GM19395 (cell line): ENCODE measurements around the gene PAX6.

Source experiments
- ATAC-seq: cut with Tn5 transposase; IDR thresholded peaks from one replicate; pipeline ENCODE4 v1.9.1; 2021; ENCODE audit warnings: mild to moderate bottlenecking, moderate library complexity; ENCODE audit not compliant: unreplicated experiment

PAX6 gene

DNA sequence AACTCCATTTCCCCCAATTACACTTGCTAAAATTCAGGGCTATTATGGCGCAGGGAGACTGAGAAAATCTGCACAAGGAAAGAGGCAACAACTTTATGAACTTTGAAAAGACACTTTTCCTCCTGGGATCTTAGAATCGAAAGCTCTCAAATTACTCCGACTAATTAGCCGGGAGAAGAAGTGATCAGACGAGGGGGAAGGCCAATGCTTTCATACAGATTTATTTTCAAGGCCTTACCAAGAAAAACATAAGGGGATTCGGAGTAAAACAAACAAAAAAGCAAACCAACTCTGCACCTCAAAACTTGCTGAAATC lies 1.6 kb downstream of the PAX6 start:
- ATAC-seq, result no peak

DNA sequence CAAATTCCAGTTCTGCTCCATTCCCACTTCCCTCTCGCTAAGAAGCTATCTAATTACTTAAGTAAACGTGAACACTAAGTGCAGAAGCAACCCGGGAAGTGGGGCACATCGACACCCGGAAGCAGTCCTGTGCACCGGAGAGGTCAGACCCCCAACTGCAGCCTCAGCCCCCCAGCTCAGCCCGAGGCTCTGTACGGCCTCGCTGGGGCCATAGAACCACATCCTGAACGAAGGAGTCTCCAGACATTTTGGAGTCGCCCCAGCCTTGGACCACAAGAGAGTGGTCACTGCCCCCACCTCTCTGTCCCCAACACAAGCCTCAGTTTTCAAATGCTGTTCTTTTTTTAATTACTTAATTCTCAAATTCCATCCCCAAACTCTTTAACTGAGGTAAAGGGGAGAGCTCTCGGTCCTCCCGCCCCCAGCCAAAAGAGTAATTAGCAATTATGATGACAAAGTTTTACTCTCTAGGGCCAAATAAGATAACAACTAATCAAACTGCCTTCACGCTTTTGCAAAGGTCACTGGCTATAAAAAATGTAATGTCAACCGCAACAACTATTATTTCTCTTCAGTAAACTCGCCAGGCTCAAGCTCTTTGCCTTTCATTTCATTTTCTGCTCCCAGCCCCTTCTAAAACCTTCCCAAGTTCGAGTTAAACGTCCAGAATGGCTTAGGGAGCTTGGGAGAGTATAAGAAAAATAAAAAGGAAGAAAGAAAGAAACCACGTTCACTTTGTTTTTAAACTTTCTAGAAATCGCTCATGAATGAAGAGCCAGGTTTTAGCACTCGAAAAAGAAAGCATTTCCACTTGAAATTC lies 2.2 kb downstream of the PAX6 start:
- ATAC-seq, result no peak

DNA sequence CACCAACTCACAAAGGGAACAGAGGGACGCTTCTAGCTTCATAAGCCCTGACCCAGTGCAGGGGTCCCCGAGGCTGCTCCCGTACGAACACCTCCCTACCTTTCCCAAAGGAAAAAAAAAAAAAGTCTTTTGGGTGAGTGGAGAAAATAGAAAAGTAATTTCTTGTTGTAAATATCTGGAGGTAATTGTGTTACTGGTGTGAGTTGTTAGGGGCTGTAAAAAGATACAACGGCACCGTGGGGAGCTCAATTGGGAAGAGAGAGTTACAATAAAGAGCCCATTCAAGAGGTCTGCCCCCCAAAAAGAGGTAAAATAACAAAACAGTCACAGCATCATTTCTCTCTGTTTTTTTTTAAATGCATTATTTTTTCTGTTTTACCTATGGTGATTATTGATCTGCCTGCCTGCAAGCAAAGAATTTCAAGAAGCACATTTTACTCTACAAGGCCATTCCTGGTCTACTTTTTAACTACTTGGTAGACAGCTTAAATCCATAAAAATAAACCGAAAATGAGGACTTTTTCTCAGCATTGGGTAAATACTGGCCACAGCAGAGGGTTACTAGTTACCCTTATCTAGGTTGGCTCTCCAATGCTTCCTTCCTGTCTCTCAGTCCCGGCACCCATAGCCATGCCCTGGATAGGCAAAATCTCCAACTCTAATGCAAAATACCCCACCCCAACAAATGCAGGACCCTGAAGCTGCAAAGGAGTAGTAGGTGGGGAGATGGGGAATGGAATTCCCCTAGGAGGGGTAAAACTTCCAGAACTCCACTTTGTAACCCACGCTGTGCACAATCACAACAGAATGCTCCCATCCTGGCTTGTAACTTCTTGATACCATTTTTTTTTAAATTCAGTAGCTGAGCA lies 3.1 kb downstream of the PAX6 start:
- no peak for ATAC-seq

DNA sequence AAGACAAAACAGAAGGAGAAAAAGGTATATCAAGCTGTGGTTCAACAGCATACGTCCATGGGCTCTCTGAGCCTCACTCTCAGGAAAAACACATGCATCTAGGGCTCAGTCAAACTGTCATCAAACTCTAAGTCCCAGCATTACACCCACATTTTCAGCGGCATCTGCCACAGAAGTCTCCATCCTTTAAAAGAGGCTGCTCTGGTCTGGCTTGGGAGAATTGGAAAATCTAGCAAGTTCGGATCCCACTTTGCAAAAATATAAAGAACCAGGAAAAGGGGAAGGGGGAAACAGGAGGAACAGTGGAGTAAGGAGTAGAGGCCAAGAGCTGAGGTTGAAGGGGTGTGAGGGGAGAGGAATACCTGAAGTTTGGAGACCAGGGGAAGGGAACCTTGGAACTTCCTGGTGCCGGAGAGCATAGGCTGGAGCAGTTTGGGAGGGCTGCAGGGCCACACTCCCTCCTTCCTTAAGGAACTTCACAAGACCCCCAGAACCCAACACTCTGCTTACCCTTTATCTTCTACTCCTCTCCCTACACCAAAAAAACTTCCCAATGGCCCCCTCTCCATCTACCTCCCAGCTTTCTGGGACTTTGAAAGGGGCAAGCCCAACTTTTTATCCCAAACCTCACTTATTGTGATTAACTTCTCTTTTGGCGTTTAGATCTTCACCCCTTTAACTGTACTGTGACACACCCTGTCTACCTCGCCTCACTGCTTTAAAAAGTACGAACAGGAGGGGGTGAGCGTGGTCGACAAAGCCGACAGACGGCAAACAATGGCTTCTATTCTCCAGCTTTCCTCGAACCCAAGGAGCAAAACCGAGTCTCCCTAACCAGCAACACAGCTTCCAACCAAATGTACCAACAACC lies 4.0 kb downstream of the PAX6 start:
- ATAC-seq, result no peak

DNA sequence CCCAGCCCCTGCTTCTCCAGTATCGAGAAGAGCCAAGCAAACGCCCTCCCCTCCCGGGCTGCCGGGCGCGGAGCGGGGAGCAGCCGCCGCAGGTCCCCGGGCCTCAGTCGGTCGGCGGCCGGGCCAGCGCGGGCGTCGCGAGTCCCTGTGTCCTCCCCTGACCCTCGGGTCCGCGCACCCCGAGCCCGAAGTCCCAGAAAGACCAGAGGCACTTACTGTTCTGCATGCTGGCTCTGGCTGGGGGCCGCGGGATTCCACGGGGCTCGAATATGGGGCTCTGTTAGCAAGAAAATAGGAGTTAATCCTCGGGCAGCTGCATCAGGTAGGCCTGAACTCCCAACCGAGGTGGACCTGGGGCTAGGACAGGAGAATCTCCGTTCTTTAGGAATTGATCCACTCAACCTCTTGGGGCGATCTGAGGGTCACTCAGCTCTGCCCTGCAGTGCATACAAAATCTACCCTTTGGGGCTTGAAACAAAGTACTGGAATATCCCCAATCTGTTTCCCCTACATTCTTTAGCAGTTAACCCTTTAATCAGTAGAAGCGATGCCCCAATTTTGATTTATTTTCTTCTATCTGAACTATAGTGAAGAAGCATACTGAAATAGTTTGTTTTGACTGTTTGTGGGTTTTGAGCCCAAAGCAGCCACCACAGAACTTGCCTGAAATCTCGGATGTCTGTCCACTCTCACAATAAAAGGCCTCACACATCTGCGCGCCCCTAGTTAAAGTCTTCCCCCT lies 4.8 kb downstream of the PAX6 start:
- ATAC-seq, result no peak

DNA sequence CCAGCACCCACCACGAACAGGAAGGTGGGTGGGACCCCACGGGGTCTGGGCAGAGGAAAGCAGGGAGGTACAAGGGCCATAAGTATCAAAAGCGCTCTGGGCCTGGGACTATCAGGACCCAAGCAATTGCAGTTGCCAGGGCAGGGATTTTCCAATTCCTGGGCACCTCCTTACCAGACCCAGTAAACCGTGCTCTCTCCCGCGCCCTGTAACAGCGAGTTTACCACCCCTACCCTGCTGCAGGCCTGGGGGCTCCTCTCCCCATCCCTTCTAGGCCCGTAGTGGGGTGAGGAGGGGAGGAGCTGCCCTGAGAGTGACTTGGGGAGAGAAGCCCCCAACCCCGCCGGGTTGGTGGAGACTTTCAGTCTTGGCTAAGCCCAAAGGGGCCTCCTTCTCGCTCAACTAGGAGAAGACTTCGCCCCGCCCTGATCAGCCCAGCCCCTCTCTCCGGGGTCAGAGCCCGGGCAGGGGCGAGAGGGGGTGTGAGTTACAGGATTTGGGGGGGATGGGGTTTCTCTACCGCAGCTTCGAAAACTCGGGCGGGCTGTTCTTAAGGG lies 5.4 kb downstream of the PAX6 start:
- ATAC-seq, result no peak

DNA sequence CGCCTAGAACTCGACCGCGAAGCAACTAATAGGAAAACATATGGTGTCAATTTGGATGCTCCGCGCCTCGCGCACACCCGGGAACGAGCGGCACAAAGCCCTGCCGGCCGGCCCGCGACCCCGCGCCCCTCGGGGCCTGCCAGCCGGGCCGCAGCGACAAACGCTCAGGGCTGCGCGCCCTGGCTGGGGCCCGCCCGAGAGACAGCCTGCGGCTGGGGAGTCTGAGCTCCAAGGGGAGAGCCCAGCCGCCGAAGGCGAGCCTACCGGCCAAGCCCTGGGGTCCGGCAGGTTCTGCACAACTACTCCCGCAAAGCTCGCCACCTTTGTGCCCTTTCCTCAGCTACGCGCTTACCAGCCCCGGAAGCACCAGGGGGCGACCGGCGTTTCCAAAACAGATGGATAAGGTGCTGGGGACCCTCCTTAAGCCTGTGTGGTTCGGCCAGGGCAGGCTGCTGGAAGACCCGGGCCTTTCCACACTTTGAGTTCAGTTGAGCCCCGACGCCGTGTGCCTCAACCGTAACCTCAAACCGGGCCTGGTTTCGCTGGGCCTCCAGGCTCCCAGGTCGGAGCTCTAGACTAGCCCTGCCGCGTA lies 6.0 kb downstream of the PAX6 start:
- ATAC-seq, result no peak

DNA sequence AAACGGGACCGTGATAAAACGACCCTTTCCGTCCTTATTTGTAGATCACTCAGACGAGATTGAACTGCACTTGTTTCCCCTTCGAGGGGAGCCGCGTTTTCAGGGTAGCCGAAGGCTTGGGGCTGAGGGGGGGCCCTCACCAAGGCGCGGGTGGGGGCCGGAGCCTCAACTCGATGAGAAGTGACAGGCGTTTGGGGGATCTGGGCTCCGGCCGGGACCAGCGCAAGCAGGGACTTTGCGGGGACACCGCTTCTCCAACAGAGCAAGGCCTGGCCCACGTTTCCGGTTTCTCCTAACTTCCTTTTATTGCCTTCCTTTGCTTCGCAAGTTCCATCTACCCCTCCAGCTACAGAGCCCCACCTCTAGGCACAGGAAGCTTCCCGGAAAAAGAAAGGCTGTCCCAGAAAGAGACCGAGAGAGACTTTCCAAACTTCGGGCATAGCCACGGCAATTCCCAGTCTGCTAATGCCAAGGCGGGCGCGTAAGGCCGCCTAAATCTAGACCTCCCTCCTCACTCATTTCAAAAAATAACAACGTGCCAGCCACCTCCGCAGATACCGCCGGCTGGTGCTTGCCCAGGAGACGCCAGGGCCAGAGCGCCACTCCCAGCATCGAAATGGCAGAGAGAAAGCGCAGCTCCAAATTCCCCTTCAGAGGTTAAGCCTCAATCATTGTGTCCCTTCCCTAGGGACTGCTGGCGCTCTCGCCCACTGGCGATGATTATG lies 6.6 kb downstream of the PAX6 start:
- ATAC-seq, result no peak

DNA sequence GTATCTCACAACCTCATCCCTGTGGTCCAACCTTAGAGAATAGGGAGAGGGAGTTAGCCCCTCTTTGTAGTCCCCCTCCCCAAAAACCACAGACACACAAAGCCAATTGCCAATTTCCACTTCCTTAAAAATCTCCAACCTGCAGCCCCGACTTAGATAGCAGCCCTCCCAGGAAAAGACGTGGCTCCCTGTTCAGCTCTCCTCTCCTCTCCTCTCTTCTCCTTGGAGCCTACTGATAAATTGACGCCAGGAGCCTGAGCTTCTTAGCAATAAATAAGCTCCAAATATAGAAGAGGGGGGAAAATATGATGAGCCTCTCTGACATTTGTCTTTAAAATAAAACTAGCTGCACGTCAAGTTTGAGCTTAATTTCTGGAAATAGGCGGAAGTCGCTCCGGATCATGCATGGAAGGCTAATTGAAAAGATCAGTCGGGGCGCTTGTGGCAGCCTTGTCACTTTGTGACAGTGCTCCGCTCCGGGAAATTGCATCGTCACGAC lies 7.3 kb downstream of the PAX6 start:
- no peak for ATAC-seq

DNA sequence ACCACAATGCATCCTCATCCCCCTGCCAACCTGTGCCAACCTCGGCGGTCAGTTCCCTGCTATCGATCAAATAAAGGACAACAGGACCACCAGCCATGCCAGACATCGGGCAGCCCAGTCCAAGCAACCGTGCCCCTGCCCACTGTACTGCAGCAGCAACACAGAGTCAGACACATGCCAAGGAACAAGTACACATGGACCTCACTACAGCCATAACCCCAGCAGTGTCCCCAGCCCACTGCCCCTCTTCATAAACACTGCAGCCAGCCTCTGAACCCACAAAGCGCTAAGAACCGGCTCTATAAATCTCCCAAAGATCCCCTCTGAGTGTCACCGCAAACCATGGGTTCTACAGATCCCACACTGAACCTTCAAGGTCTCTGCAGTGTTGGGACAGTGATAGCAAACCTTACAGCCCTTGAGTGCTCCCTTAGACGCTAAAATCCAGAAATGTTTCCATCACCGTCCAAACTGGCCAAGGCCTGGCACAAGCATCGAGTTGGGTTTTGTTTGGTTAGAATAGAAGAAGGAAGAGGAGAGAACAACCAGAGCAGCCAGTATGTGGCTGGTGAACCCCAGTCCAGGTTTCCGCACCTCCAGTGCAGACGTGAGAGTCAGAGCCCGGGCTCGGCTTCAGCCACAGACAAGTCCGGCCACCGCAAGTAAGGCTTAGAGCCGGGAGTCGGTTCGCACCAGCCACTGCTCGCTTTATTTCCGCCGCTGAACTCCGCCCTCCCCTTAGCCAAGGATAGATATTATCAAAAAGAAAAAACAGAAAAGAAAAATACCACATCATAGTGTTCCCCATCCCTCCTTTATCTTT lies 7.9 kb downstream of the PAX6 start:
- ATAC-seq, result no peak

DNA sequence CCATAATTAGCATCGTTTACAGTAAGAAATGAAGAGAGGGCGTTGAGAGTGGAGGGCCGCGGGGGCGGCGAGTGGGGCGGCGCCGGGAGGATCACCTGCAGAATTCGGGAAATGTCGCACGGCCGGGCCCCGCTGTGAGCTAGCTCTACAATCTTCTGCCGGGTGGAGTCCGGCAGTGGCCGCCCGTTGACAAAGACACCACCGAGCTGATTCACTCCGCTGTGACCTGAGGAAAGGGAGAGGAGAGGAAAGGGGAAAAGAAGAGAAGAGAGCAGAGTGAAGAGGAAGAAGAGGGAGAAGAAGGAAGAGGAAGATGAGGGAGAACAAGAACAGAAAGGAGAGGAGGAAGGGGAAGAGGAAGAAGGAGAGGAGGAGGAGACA lies 8.5 kb downstream of the PAX6 start:
- no peak for ATAC-seq

DNA sequence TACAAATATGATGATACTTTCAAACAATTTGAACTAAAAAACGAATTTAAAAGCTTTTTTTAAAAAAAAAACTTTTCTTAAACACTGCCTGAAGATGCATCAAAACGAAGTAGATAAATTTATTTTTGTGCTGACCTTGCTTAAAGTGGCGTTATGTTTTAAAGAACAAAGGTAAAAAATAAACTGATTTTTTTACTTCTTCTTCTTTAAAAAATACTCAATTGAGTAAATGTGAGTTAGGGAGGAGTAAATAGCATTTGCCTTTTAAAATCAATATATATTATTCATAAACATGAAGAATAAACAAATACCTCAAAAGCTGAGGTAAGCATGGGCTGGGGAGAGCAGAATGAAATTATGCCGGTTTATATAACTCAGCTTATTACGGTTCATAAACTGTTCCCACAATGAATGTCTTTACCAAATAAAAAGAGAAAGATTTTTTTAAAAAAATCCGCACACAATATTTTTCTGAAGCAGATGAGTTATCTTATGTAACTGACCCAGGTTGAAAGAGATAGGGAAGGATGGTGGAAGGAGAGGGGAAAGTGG lies 9.0 kb downstream of the PAX6 start:
- no peak for ATAC-seq

DNA sequence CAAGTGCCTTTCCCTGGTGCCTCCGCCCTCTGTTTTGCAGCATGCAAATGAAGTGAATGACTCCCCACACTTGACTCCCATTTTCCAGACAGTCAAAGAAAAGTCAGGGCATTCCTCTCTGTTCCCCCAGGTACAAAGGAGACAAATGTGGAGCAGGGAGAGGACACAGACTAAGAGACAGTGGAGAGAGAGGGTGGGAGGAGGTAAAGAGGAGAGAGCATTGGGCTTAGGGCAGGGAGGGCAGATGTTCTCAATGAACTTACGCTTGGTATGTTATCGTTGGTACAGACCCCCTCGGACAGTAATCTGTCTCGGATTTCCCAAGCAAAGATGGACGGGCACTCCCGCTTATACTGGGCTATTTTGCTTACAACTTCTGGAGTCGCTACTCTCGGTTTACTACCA lies 9.8 kb downstream of the PAX6 start:
- ATAC-seq, result no peak

DNA sequence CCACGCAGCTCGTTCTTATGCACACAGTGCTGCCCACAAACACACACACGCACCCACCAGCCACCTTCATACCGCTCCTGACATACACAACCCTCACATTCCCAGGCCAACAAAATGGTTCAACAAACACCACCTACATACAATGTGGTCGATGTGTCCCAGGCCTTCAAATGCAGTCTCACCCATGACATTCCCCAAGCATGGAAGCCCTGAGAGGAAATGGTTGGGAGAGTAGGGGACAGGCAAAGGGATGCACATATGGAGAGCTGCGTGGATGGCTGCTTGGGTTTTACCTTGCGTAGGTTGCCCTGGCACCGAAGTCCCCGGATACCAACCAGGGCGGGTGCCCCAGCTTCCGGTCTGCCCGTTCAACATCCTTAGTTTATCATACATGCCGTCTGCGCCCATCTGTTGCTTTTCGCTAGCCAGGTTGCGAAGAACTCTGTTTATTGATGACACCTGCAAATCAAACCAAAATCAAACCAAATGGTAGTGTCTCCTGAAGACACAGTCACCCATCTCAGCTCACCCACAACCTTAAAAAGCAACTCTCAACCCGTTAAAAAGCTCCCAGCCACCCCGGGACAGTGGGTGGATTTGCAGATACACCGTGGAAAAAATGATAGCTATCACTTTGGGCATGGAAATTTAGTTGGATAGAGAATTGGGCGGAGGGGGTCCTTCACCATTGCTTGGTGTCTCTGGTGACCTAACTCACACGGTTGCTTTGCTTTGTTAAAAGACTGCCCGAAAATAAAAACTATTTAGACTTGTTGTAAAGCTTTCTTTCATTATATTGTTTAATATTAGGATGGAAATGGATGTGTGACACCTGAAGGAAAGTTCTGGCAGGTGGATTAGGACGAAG lies 10.5 kb downstream of the PAX6 start:
- ATAC-seq, result no peak

DNA sequence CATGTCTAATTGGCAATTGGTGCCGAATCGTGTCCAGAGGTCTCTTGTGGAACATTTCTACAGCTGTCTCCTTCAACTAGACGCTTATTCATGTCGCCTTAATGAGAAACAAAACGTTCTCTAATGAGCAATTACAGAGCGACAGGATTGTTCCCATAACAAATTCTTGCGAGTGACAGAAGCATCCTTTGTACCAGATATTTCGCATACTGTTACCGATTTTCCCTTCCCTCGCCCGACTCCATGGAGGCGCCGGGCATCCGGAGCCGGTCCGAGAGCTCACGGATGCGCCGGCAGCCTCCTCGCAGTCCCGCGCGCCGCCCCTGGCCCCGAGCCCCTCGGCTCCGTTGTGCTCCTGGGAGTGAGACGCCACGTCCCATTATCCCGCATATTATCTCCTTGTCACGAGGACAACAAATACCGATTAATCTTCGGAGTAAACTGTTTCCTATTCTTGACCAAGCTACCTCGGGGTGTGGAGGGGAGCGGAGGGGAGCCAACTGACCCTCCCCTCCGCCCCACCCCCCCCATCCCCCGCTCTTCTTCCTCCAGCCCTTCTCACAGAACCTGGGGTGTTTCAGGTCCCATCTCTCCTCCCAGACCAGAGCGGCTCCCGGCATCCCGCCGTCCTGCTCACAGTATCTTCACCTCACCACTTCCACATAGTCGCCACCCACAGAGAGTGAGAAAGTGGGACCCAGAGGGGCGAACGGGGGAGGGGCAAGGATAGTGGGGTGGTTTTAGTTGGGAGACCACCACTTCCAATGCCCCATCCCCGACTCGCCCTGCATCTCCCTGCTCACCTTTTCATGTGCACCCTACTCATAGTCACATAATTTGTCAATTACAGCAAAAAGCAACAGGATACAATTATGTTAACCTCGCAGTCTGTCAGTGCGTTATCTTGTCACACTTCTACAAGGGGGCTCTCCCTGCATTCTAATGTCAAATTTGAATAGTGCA lies 11.4 kb downstream of the PAX6 start:
- no peak for ATAC-seq
